Measurements from ENCODE around the gene NFIX.

GRCh38 chr19:13017306-13018034, 22.2 kb downstream of the NFIX start:
- TF ChIP-seq, protein P1, sequence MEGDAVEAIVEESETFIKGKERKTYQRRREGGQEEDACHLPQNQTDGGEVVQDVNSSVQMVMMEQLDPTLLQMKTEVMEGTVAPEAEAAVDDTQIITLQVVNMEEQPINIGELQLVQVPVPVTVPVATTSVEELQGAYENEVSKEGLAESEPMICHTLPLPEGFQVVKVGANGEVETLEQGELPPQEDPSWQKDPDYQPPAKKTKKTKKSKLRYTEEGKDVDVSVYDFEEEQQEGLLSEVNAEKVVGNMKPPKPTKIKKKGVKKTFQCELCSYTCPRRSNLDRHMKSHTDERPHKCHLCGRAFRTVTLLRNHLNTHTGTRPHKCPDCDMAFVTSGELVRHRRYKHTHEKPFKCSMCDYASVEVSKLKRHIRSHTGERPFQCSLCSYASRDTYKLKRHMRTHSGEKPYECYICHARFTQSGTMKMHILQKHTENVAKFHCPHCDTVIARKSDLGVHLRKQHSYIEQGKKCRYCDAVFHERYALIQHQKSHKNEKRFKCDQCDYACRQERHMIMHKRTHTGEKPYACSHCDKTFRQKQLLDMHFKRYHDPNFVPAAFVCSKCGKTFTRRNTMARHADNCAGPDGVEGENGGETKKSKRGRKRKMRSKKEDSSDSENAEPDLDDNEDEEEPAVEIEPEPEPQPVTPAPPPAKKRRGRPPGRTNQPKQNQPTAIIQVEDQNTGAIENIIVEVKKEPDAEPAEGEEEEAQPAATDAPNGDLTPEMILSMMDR (IDR thresholded peaks at IDR 0.05): no peak
- no peak for TF ChIP-seq POLR2A (IDR thresholded peaks at IDR 0.05)
- TF ChIP-seq EP300 (IDR thresholded peaks at IDR 0.05; ENCODE audit: low read depth): no peak
